GM18868 (cell line): Measurements from ENCODE around the gene STXBP6.

Source experiments
- ATAC-seq: cut with Tn5 transposase; IDR thresholded peaks from one replicate; pipeline ENCODE4 v1.9.1; 2021; ENCODE audit warnings: mild to moderate bottlenecking, moderate library complexity; ENCODE audit not compliant: unreplicated experiment

Gene STXBP6

GRCh38 chr14:24866067-24866639, 183.8 kb downstream of the STXBP6 start:
- no peak for ATAC-seq

DNA sequence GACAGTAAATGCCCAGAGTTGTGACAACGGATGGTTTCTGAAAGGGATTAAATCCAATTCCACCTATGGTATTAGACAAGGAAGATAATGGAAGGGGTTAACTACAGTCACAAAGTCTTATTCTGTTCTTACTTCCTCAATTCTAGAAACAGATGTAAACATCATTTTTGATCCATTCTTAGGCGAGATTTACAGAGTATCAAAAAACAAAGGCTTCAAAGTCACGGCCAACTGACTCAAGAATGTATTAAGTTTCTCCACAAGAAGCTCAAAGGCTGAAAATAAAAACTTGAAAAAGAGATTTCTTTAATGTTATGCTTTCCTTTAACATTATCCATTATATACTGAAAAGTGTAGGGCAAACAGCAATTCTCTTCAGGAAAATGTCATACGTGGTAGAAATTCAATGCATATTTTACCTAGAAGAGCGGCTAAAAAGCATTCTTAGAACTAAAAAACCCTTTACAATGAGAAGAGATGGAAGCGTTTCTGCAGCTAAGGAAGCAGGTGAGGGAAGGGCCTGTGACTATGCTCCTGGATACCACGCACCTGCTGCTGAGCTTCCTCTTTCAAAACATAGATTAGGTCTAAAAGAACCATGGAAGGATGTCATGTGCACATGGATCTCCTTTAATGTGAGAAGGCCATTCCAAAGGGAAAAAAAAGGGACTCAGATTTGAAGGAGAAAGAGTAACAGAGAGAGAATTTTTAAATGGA, 185.8 kb downstream of the STXBP6 start:
- no peak for ATAC-seq

DNA sequence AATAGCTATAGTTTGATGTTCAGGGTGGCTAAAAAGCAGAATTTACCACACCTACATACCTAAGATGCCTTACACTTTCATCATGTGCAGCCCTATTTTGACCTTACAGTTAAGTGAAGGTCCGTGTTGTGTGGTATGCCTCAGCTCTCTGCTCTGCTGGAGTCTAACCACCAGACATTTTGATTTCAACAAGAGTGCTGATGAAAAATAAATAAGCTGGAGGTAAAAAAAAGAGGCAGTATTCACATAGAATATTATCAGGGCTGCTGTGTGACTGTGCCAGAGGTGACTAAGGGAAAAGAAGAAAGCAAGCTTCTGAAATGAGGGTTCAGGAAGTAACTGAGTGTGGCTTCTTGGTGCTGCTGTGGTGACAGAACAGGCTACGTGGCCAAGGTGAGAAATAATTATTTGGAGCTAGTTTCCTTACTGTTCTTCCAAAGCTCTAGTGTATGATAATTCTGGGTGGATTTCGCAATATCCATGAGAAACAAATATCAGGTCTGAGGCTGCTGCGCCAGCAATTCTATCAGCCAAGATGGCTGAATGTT, 188.8 kb downstream of the STXBP6 start:
- no peak for ATAC-seq

DNA sequence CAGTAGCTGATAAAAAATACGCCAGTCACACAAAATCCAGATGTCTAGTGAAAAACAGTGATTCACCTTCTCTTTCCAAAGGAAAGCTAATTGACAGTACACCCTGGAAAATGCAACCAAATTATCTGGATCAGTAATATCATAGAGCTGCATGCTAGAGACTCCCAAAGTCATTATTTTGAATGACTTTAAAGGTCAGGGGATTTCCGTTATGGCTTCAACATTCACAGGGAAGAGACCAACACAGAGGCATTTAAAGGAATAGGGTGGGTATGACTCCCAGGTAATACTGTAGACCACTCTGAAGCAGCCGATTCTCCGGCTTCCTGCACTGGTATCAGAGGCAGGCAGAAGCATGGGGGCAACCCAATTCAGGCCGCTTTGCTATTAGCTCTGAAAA, 190.4 kb downstream of the STXBP6 start:
- no peak for ATAC-seq

GRCh38 chr14:24858684-24859083, 191.3 kb downstream of the STXBP6 start:
- ATAC-seq: no peak

GRCh38 chr14:24858052-24858451, 191.9 kb downstream of the STXBP6 start:
- ATAC-seq: no peak

GRCh38 chr14:24857277-24857676, 192.7 kb downstream of the STXBP6 start:
- no peak for ATAC-seq

DNA sequence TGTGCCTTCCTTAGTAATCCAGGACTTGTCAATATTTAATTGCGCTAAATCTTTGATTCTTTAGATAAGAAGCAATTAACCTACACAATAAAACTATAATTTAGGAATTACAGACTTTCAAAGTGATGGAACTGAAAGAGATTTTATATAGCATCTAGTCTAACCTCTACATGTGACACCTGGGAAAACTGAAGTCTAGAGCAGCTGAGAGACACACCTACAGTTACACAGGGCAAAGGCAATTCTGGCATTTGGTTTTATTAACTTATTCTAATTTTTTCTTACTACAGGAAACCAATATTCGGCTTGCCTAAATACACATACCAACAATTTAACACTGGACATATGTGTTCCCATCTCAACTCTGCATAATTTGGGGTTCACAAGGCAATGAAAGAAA, 196.5 kb downstream of the STXBP6 start:
- ATAC-seq: no peak

DNA sequence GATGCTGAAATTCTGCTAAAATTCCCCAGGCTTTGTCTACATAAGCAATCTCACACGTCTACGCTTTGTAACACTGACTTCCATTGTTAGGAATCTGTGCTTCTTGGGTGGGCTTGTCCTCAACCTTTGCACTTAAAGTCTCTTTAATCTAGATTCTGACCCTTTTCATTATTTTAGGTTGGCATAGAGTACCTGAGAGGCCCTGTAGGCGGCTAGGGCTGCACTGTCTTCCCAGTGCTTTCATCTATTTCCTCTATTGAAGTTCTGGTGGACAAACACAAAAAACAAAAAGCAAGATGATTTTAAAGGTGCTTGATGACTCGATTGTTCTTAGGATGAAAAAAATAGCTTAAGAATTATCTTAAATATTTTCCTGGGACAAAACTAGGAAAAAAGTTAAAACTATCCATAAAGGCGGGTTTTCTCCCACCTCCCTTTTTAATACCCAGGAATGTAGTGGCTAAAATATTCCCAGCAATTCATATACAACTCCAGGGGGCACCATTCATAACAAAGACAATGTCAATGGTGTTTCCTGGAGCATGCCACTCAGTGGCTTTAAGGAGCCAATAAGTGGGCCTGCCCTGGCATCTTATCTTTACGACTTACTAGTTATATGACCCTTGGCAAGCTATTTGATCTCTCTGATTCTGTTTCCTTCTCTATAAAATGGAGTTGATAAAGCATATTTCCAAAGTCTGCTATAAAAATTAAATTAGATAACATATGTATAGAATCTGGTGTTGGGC, 197.5 kb downstream of the STXBP6 start:
- ATAC-seq: no peak

DNA sequence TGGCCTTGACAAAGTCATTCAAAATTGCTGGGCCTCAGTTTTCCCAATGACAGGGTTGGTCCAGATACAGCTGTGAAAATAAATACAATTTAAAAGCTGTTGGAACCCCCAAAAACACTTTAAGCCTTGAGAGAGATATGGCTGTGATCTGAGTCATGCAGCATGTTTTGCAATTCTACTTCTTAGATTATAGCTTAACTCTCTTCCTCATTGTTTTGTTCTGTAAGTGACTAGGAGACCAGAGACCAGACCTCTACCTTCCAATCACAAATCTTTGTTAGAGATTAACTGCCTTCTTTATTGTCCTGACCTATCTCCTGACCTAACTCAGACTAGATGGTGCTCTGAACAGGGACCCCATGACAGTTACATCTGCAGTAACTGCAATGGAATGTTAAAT, 198.1 kb downstream of the STXBP6 start:
- no peak for ATAC-seq

GRCh38 chr14:24851406-24851805, 198.5 kb downstream of the STXBP6 start:
- ATAC-seq: no peak

- no peak for ATAC-seq
Measured at GRCh38 chr14:24850072-24850471, 199.9 kb downstream of the STXBP6 start.

DNA sequence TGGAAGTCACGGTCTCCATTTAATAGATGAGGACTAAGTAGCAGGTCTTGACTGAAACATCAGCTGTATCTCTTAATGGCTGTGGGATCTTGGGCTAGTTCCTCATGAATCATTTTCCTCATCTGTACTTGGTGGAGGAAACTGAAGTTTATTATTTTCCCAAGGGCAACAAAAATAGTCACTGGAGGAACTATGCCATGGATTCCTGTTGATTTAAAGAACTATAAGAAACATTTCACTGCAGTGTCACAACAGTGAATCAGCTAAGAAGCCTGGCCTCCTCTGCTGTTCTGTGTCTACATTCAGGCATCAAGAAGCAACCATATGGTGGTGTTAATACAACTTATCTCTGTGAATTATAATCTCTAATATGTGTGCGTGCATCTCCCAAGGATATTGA, 200.5 kb downstream of the STXBP6 start:
- no peak for ATAC-seq

- ATAC-seq: no peak
Measured at GRCh38 chr14:24848102-24848790, 201.7 kb downstream of the STXBP6 start.

DNA sequence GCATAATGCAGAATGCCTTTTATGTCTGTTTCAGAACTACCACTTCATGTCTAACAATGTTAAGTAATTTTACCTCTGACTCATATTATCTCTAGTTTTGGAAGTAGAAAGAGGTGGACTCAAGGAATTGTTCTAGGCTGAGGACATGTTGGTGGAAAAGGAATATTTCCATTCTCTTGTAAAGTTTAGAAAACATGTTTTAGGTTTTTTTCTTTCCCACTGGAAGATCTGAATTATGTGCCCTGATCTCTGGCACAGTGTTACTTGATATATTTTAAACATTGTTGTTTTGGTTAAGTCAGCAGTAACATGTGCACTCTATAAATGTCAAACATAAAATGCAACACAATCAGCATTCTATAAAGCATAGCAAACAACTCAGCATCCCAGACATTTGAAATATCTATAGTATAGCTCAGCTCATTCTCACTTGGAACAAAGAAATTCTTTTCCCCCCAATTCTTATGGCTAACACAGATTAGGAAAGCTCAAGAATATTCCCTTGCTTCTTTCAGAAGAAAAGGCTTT, 202.3 kb downstream of the STXBP6 start:
- ATAC-seq: no peak

DNA sequence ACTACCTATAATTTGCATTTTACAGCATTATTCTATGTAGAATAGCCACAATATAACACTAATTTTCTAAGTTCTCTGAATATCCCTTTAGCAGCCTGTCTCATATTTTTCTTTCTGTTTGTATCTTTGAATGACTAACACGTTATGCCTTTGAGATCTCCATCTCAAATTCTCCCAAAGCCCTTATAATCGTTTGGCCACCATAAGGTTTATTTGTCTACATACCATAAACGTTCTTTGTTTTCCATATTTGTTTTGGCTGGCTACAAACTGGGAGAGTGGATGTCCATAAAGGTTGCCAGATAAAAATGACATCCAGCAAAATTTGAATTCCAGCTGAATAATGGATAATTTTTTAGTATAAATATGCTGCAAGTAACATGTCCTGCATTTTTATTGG, 203.7 kb downstream of the STXBP6 start:
- no peak for ATAC-seq

DNA sequence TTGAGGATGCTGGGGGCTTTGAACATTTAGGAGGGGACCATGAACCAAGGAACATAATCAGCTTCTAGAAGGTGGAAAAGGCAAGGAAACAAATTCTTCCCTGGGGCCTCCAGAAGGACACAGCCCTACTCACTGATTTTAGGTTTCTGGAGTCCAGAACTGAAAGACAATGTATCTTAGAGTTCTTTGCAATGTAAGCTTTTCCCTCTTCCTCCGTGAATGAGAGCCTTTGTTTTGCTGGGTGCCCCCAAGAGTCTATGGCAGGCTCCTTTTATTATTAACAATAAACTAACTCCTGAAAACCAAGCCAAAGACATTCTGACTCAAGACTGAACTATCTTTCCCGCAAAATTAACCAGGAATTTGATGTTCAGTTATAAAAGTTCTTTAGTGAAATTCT, 204.1 kb downstream of the STXBP6 start:
- no peak for ATAC-seq

DNA sequence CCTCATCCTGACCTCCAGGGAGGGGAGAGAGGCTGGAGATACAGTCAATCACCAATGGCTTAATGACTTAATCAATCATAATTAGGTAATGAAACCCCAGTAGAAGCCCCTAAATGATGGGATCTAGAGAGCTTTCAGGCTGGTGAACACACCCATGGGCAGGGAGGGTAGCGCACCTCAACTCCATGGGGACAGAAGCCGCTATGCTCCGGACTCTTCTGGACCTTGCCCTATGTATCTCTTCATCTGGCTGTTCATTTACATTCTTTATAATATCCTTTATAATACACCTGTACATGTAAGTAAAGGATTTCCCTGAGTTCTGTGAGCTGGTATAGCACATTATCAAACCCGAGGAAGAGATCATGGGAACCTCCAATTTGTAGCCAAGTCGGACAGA, 205.9 kb downstream of the STXBP6 start:
- no peak for ATAC-seq

GRCh38 chr14:24843494-24843893, 206.5 kb downstream of the STXBP6 start:
- ATAC-seq: peak; percentile 98

- no peak for ATAC-seq
Measured at GRCh38 chr14:24840204-24840893, 209.6 kb downstream of the STXBP6 start.
